DMS153 treated with DMSO at 0.1 percent for 48 hours (cell line): ENCODE data around the gene DCDC1.
A peak's percentile ranks its signal among the peaks of the same experiment; 100 is the strongest.

Source experiments
- DNase-seq: peaks from one replicate; lab custom pipeline; 2025; ENCODE audit not compliant: unreplicated experiment; lab: John Stamatoyannopoulos, UW

The DCDC1 gene

DNA sequence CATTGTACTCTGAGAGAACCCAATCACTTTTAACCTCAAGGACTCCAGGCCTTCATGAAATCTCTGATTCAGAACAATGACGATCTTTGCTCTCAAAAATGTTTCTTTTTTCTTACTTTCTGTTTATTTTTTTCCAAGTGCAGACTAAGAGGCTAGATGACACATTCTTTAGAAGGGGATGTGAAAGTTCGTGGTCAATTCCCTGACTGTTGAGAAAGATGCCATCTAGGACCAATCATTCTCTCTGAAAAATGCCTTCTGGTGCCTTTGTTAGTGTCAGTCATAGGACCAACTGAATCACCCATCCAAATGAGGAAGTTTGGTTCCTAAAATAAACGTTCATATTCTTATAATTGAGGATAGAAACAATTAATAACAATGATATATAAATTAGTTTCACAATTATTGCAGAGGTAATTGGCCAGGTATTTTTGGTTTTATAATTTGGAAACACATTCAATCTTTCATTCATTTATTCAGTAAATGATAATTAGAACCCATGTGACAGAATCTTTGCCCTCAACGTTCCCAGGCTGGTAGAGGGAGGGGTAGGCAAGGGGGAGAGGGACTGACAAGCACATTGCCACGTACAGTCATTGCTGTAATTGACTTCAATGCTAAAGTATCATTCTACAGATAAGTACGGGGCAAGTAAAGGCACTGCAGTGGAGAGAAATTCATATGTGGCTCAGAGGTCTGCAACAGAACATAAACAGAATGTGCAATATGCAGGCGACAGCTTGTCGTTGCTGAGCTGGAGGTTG, 450.0 kb downstream of the DCDC1 start:
- no peak for DNase-seq

- DNase-seq, result peak; percentile 6
Observed at GRCh38 chr11:30917859-30918478, 451.6 kb downstream of the DCDC1 start.

DNA sequence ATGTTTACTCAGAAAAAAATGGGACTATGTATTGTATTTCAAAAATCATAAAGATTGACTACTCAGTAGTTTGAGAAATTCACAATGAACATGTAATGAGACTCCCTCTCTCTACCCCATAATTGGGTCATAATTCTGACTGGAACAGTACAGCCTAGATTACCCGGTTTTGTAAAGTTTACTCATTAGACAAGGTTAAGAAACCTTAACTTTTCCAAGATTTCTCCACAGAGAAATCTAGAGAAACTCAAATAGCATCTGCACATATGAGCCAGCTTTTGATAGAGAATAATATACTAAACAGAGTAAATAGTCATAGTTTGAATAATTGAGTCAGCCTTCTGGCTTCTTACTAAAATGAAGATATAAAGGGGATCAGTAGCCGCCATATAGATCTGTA, 452.3 kb downstream of the DCDC1 start:
- DNase-seq, result no peak

DNA sequence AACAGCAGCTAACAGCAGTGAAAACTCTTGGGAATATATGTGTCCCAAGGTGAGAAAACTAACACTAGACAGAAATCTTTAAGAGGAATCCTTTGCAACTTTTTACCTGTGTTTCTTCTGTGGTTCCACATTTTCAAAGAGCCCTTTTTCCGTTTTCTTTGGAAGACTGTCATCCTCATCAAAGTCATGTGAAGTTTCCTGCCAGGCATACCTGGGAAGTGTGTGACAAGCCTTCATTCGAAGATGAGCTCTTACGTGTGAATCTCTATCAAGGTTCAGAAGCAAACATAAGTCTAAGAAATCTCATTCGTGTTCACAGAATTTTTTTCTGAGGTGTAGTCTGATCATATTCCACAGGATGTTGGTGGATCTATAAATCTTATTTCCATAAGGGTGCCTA, 452.8 kb downstream of the DCDC1 start:
- DNase-seq, result no peak

- peak; percentile 22 for DNase-seq
Observed at GRCh38 chr11:30914143-30914762, 455.3 kb downstream of the DCDC1 start.

GRCh38 chr11:30911247-30911646, 458.3 kb downstream of the DCDC1 start:
- DNase-seq, result no peak

- no peak for DNase-seq
Observed at GRCh38 chr11:30908857-30909256, 460.7 kb downstream of the DCDC1 start.

- no peak for DNase-seq
Observed at GRCh38 chr11:30908272-30908671, 461.3 kb downstream of the DCDC1 start.

- DNase-seq, result no peak
Observed at GRCh38 chr11:30902929-30903328, 466.6 kb downstream of the DCDC1 start.

DNA sequence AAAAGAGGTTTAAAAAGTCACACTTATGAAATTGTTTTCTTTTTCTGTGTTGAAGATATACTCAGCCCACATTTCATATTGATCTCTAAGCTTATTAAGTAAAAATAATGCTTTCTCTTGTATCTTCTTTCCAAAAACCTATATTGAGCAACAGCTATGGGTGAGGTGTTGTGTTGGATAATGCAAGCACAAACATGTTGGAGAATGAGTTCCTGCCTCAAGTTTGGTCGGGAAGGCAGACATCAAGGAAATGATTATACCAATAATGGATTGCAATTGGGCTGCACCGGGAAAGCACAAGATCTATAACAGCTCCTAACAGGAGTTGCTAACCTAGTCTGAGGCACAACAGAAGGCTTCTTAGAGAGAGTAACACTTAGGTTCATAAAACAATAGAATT, 474.5 kb downstream of the DCDC1 start:
- DNase-seq, result no peak

DNA sequence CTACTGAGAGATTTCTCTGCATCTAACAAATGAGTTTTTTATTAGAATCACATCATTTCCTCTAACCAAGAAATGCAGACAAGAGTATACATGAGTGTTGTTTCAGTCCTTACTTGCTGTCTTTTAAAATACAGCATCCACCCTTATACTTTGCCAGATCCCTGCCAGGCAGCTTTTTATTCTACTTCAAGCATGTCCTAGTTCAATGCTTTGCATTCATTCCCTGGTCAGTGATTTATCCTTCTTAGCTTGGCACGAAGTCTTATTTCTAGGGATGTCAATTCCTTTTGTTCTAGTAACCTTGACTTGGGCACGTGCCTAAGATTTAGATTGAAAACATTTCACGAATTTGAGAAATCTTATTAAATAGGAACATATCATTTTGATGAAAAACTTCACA, 476.2 kb downstream of the DCDC1 start:
- DNase-seq, result no peak

- no peak for DNase-seq
Observed at GRCh38 chr11:30889143-30889794, 480.3 kb downstream of the DCDC1 start.

DNA sequence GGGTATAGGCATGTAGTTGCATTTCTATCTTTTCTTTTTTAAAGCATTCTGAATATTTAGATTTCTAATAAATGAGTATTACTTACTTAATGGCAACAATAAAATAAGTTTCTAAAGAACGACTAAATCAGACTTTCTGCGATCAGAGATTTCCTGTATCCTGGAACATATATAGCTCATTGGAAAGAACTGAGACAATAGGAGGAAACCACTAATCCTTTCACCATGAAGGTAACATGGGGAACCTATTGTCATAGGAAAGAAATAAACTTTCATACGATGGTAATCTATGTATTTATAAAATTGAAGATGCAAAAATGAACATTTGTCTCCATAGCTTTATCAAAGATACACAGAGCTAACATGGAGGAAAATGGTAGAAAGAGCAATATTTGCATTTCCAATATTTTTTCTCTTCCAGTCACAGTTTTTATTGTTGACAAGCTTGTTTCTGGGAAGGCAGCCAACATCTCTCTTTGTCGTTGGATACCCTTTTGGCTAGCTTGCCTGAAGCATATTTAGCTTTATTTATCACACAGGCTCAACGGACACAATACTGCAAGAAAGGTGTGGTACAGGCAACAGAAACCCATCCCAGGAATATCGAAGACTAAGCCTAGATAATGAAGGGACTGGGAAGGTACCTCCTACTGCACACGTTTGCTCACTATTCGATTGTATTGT, 490.1 kb downstream of the DCDC1 start:
- DNase-seq, result peak; percentile 89

- no peak for DNase-seq
Observed at GRCh38 chr11:30878400-30878799, 491.1 kb downstream of the DCDC1 start.

GRCh38 chr11:30876663-30877396, 492.7 kb downstream of the DCDC1 start:
- DNase-seq, result no peak

- DNase-seq, result no peak
Observed at GRCh38 chr11:30876228-30876627, 493.3 kb downstream of the DCDC1 start.

DNA sequence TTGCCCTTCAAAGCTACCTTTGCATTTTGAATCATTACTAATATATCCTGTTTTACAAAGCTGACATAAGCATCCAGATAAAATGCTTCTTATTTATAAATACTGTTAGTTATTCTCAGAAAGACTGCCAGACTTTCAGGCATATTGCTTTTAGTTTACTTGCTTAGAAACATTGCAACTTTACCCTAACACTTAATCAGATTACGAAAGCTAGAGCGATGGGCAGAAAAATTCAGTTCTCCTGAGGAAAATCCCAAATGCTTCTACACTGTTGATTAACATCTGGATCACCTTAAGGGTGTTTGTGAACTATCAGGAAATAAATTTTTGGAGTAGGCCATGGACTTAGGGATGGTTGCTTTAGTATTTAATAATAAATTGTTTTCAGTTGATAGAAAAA, 493.7 kb downstream of the DCDC1 start:
- no peak for DNase-seq

GRCh38 chr11:30873924-30874610, 495.5 kb downstream of the DCDC1 start:
- DNase-seq, result no peak

GRCh38 chr11:30868626-30869081, 500.9 kb downstream of the DCDC1 start:
- no peak for DNase-seq

GRCh38 chr11:30863209-30863608, 506.3 kb downstream of the DCDC1 start:
- DNase-seq, result no peak
